HUES48 (cell line): ENCODE results near the gene TMEM125.

ENCODE experiments used
- H3K27ac ChIP-seq: one replicate; pipeline ENCODE4 v1.7.0; 2013; ENCODE audit warnings: low read depth, low read length, inconsistent platforms
- H3K27me3 ChIP-seq: 2 replicates; pipeline ENCODE4 v1.6.1; 2013; ENCODE audit warnings: mild to moderate bottlenecking, low read length; ENCODE audit not compliant: control insufficient read depth, insufficient read depth
- H3K36me3 ChIP-seq: 2 replicates; pipeline ENCODE4 v1.6.1; 2013; ENCODE audit warnings: low read length; ENCODE audit not compliant: control insufficient read depth, insufficient read depth
- H3K4me1 ChIP-seq: 2 replicates; pipeline ENCODE4 v1.6.1; 2013; ENCODE audit warnings: mild to moderate bottlenecking, low read length; ENCODE audit not compliant: control insufficient read depth, insufficient read depth
- H3K4me3 ChIP-seq: 2 replicates; pipeline ENCODE4 v1.5.1; 2013; ENCODE audit warnings: mild to moderate bottlenecking, low read depth, low read length
- H3K9ac ChIP-seq: 2 replicates; pipeline ENCODE4 v1.6.1; 2013; ENCODE audit warnings: mild to moderate bottlenecking, low read depth, low read length, moderate library complexity
- H3K9me3 ChIP-seq: 2 replicates; pipeline ENCODE4 v1.6.1; 2013; ENCODE audit warnings: low read length; ENCODE audit not compliant: control insufficient read depth, insufficient read depth

TMEM125 gene

GRCh38 chr1:43234267-43234666 lies 35.5 kb upstream of the TMEM125 start:
- H3K27me3 ChIP-seq, result no peaks in the 10 kb centered on the region
- peaks cover 7% of the 10 kb centered on the region; the same call in 1 of the 2 replicates for H3K4me1 ChIP-seq
- no peak overlapping the region for H3K27ac ChIP-seq
- H3K9me3 ChIP-seq, result no peaks in the 10 kb centered on the region
- no peak overlapping the region for H3K4me3 ChIP-seq
- H3K36me3 ChIP-seq, result no peaks in the 10 kb centered on the region
- no peak overlapping the region for H3K9ac ChIP-seq

GRCh38 chr1:43235040-43235439 lies 34.7 kb upstream of the TMEM125 start:
- peaks cover 6% of the 10 kb centered on the region; the same call in 1 of the 2 replicates for H3K4me1 ChIP-seq
- no peak overlapping the region for H3K4me3 ChIP-seq
- H3K9me3 ChIP-seq, result no peaks in the 10 kb centered on the region
- no peak overlapping the region for H3K27ac ChIP-seq
- H3K9ac ChIP-seq, result no peak overlapping the region
- H3K36me3 ChIP-seq, result no peaks in the 10 kb centered on the region
- H3K27me3 ChIP-seq, result no peaks in the 10 kb centered on the region

GRCh38 chr1:43235451-43236121 lies 34.2 kb upstream of the TMEM125 start:
- no peaks in the 10 kb centered on the region for H3K9me3 ChIP-seq
- no peak overlapping the region for H3K4me3 ChIP-seq
- H3K9ac ChIP-seq, result no peak overlapping the region
- H3K27me3 ChIP-seq, result no peaks in the 10 kb centered on the region
- no peaks in the 10 kb centered on the region for H3K36me3 ChIP-seq
- H3K27ac ChIP-seq, result no peak overlapping the region
- H3K4me1 ChIP-seq, result 0 out of 2 replicates have a peak, but pooled peaks cover under 1% of the 10 kb centered on the region

- Histone ChIP-seq H3K4me3 (no peak overlapping the region), H3K9ac (no peak overlapping the region), H3K27me3 (no peaks in the 10 kb centered on the region)
These were observed 32.7 kb upstream of the TMEM125 start for GRCh38 chr1:43237121-43237520.

GRCh38 chr1:43238085-43238484 lies 31.7 kb upstream of the TMEM125 start:
- Histone ChIP-seq H3K27me3 (no peaks in the 10 kb centered on the region), H3K9ac (no peak overlapping the region), H3K4me1 (no peaks in the 10 kb centered on the region), H3K9me3 (no peaks in the 10 kb centered on the region), H3K4me3 (no peak overlapping the region), H3K27ac (no peak overlapping the region), H3K36me3 (no peaks in the 10 kb centered on the region)

More at GRCh38 chr1:43237121-43237520, 32.7 kb upstream of the TMEM125 start:
- Histone ChIP-seq H3K27ac (no peak overlapping the region), H3K4me1 (no peaks in the 10 kb centered on the region), H3K36me3 (no peaks in the 10 kb centered on the region), H3K9me3 (no peaks in the 10 kb centered on the region)

GRCh38 chr1:43238991-43239469 lies 30.8 kb upstream of the TMEM125 start:
- Histone ChIP-seq H3K27ac (no peak overlapping the region), H3K9me3 (peaks cover 4% of the 10 kb centered on the region), H3K9ac (no peak overlapping the region), H3K4me3 (no peak overlapping the region), H3K4me1 (no peaks in the 10 kb centered on the region), H3K27me3 (no peaks in the 10 kb centered on the region), H3K36me3 (no peaks in the 10 kb centered on the region)

GRCh38 chr1:43239484-43239883 lies 30.3 kb upstream of the TMEM125 start:
- Histone ChIP-seq H3K27me3 (no peaks in the 10 kb centered on the region), H3K9ac (no peak overlapping the region), H3K4me1 (no peaks in the 10 kb centered on the region), H3K9me3 (peaks cover 5% of the 10 kb centered on the region), H3K36me3 (no peaks in the 10 kb centered on the region), H3K27ac (no peak overlapping the region), H3K4me3 (no peak overlapping the region)

GRCh38 chr1:43241413-43241836 lies 28.4 kb upstream of the TMEM125 start:
- Histone ChIP-seq H3K27me3 (no peaks in the 10 kb centered on the region), H3K27ac (no peak overlapping the region), H3K9me3 (peaks cover 15% of the 10 kb centered on the region), H3K9ac (no peak overlapping the region), H3K4me3 (no peak overlapping the region), H3K36me3 (no peaks in the 10 kb centered on the region), H3K4me1 (no peaks in the 10 kb centered on the region)

GRCh38 chr1:43243299-43243698 lies 26.5 kb upstream of the TMEM125 start:
- H3K4me1 ChIP-seq, result no peaks in the 10 kb centered on the region
- peaks cover 27% of the 10 kb centered on the region for H3K9me3 ChIP-seq
- no peak overlapping the region for H3K9ac ChIP-seq
- no peaks in the 10 kb centered on the region for H3K27me3 ChIP-seq
- no peaks in the 10 kb centered on the region for H3K36me3 ChIP-seq
- no peak overlapping the region for H3K4me3 ChIP-seq
- H3K27ac ChIP-seq, result no peak overlapping the region

GRCh38 chr1:43246466-43247213 lies 23.1 kb upstream of the TMEM125 start:
- Histone ChIP-seq H3K36me3 (no peaks in the 10 kb centered on the region), H3K4me1 (no peaks in the 10 kb centered on the region), H3K9me3 (peaks cover 30% of the 10 kb centered on the region), H3K27me3 (no peaks in the 10 kb centered on the region), H3K27ac (no peak overlapping the region), H3K4me3 (no peak overlapping the region), H3K9ac (no peak overlapping the region)

- H3K36me3 ChIP-seq, result no peaks in the 10 kb centered on the region
- peaks cover 34% of the 10 kb centered on the region for H3K9me3 ChIP-seq
- no peaks in the 10 kb centered on the region for H3K27me3 ChIP-seq
- no peak overlapping the region for H3K4me3 ChIP-seq
- H3K9ac ChIP-seq, result no peak overlapping the region
- no peaks in the 10 kb centered on the region for H3K4me1 ChIP-seq
- no peak overlapping the region for H3K27ac ChIP-seq
These were observed 22.4 kb upstream of the TMEM125 start for GRCh38 chr1:43247256-43247921.
